Measurements from ENCODE around the gene NFATC2IP. TPM values are rescaled to one million over a fixed set of nuclear protein-coding genes. Genes with fewer than 3 reads are reported as not detected.
"Not testable (repeated sequence)": the region's sequence is repeated elsewhere in the genome, so short reads cannot be mapped to it uniquely, and the experiment has no call there.

Gene NFATC2IP
- total RNA-seq, 1 donor from 2014 or later: 26.0 TPM

- no peak for DNase-seq (ENCODE audit: extremely low spot score in 2 of 2)
- H3K27me3 ChIP-seq: no peaks in the 10 kb centered on the region
- intact Hi-C loops (cut with DNase I): no loop called here
- TF ChIP-seq POLR2AphosphoS5 (IDR thresholded peaks at IDR 0.05; ENCODE audit: insufficient read depth in 1 of 2, low read depth in 1 of 2) (no peak), CTCF (IDR thresholded peaks at IDR 0.05) (no peak), POLR2A (IDR thresholded peaks at IDR 0.05) (no peak)
- no peaks in the 10 kb centered on the region for H3K4me1 ChIP-seq
- H3K36me3 ChIP-seq: no peaks in the 10 kb centered on the region
- H3K4me3 ChIP-seq: no peak overlapping the region
- H3K9me3 ChIP-seq: no peaks in the 10 kb centered on the region
- H3K27ac ChIP-seq: no peak overlapping the region
Observed at GRCh38 chr16:28999577-28999976, 48.8 kb downstream of the NFATC2IP start.

- no peak for DNase-seq (ENCODE audit: extremely low spot score in 2 of 2)
- Histone ChIP-seq H3K27me3 (no peaks in the 10 kb centered on the region), H3K4me3 (no peak overlapping the region), H3K4me1 (no peaks in the 10 kb centered on the region), H3K9me3 (no peaks in the 10 kb centered on the region), H3K36me3 (no peaks in the 10 kb centered on the region), H3K27ac (no peak overlapping the region)
- intact Hi-C loops (cut with DNase I): no loop called here
- no peak for TF ChIP-seq POLR2A (IDR thresholded peaks at IDR 0.05)
- no peak for TF ChIP-seq CTCF (IDR thresholded peaks at IDR 0.05)
- no peak for TF ChIP-seq POLR2AphosphoS5 (IDR thresholded peaks at IDR 0.05; ENCODE audit: insufficient read depth in 1 of 2, low read depth in 1 of 2)
Observed at GRCh38 chr16:29000019-29000418, 49.3 kb downstream of the NFATC2IP start.

- H3K27ac ChIP-seq; H3K4me1 ChIP-seq; H3K27me3 ChIP-seq; DNase-seq (ENCODE audit: extremely low spot score in 2 of 2); H3K4me3 ChIP-seq; H3K36me3 ChIP-seq; H3K9me3 ChIP-seq; intact Hi-C loops (cut with DNase I): not testable (repeated sequence)
Observed at GRCh38 chr16:29004496-29005139, 53.9 kb downstream of the NFATC2IP start.

- peaks cover 12% of the 10 kb centered on the region for H3K4me1 ChIP-seq
- DNase-seq (ENCODE audit: extremely low spot score in 2 of 2): no peak
- TF ChIP-seq POLR2AphosphoS5 (IDR thresholded peaks at IDR 0.05; ENCODE audit: insufficient read depth in 1 of 2, low read depth in 1 of 2) (no peak), CTCF (IDR thresholded peaks at IDR 0.05) (no peak), POLR2A (IDR thresholded peaks at IDR 0.05) (no peak)
- H3K27ac ChIP-seq: no peak overlapping the region
- no peak overlapping the region for H3K4me3 ChIP-seq
- intact Hi-C loops (cut with DNase I): no loop called here
- no peaks in the 10 kb centered on the region for H3K27me3 ChIP-seq
- H3K36me3 ChIP-seq: no peaks in the 10 kb centered on the region
- H3K9me3 ChIP-seq: no peaks in the 10 kb centered on the region
Observed at GRCh38 chr16:29007730-29008593, 57.2 kb downstream of the NFATC2IP start.

- no peak overlapping the region for H3K4me3 ChIP-seq
- DNase-seq (ENCODE audit: extremely low spot score in 2 of 2): no peak
- H3K36me3 ChIP-seq: no peaks in the 10 kb centered on the region
- H3K27me3 ChIP-seq: no peaks in the 10 kb centered on the region
- no peak for TF ChIP-seq CTCF (IDR thresholded peaks at IDR 0.05)
- no peak for TF ChIP-seq POLR2AphosphoS5 (IDR thresholded peaks at IDR 0.05; ENCODE audit: insufficient read depth in 1 of 2, low read depth in 1 of 2)
- TF ChIP-seq POLR2A (IDR thresholded peaks at IDR 0.05): no peak
- H3K27ac ChIP-seq: no peak overlapping the region
- no peaks in the 10 kb centered on the region for H3K9me3 ChIP-seq
- peaks cover 12% of the 10 kb centered on the region for H3K4me1 ChIP-seq
- intact Hi-C loops (cut with DNase I): no loop called here
Observed at GRCh38 chr16:29009050-29009837, 58.5 kb downstream of the NFATC2IP start.
